GM12878 (cell line): Measurements from ENCODE around the gene MROH2B. TPM values are rescaled to one million over a fixed set of nuclear protein-coding genes. Genes with fewer than 3 reads are reported as not detected.

ENCODE experiments used
- ATAC-seq: fragments of 200-7000 bp; cut with Tn5 transposase; 3 replicates; pipeline ENCODE4 v1.9.1; 2020; ENCODE audit warnings: mild to moderate bottlenecking, moderate library complexity
- BruUV-seq: library from RNA; stranded (reverse); fragments of 400-500 nt; replicated peaks from 2 replicates; lab custom pipeline; 2021; lab: Mats Ljungman, UMichigan
- CTCF ChIA-PET: fragments of 300-600 bp; sonication (Branson Sonifier 250); formaldehyde crosslinking; extraction: SDS; loops from one replicate; lab custom pipeline; 2021; ENCODE audit warnings: inconsistent platforms; lab: Yijun Ruan, JAX
- POLR2A ChIA-PET: fragments of 350-600 bp; formaldehyde crosslinking; extraction: SDS; loops from one replicate; lab custom pipeline; 2021; ENCODE audit warnings: inconsistent platforms; lab: Charles Lee
- RAD21 ChIA-PET: fragments of 300-600 bp; sonication (Branson Sonifier 250); formaldehyde crosslinking; loops from one replicate; lab custom pipeline; 2023; ENCODE audit warnings: antibody characterized with exemption; ENCODE audit not compliant: unreplicated experiment; lab: Charles Lee
- SMC1A ChIA-PET: fragments of 300-600 bp; sonication (Branson Sonifier 250); formaldehyde crosslinking; loops from one replicate; lab custom pipeline; 2023; ENCODE audit not compliant: unreplicated experiment, uncharacterized antibody; lab: Charles Lee
- DNase-seq: peaks from one replicate; pipeline ENCODE4 v3.0.0-alpha.2; 2011; ENCODE audit warnings: low read depth, low spot score
- FAIRE-seq: peaks from 3 replicates; lab custom pipeline; 2011; peaks lifted over from hg19 to GRCh38; lab: Jason Lieb, UNC
- H2AFZ ChIP-seq: 2 replicates; pipeline ENCODE4 v1.6.0; 2011; ENCODE audit warnings: low read depth, low read length, control low read depth; ENCODE audit not compliant: control insufficient read depth
- H3K27ac ChIP-seq: 2 replicates; pipeline ENCODE4 v1.5.1; 2011; ENCODE audit warnings: control low read depth; ENCODE audit not compliant: control insufficient read depth, insufficient read depth
- H3K27me3 ChIP-seq, 2 experiments: replicated peaks in 1 of 2; 2 replicates each; pipeline versions ENCODE4 v1.6.0 to v1.6.1; 2011; ENCODE audit warnings: low read length in 1 of 2; ENCODE audit not compliant: control insufficient read depth in 2 of 2, insufficient read depth in 2 of 2
- H3K36me3 ChIP-seq, 2 experiments: 2 replicates each; pipeline ENCODE4 v1.5.1; 2011; ENCODE audit warnings: low read length in 1 of 2; ENCODE audit not compliant: control insufficient read depth in 2 of 2, insufficient read depth in 2 of 2
- H3K4me1 ChIP-seq: 2 replicates; pipeline ENCODE4 v1.6.1; 2011; ENCODE audit warnings: mild to moderate bottlenecking, low read length, moderate library complexity, mixed read lengths; ENCODE audit not compliant: control insufficient read depth, insufficient read depth
- H3K4me2 ChIP-seq: 2 replicates; pipeline ENCODE4 v1.6.0; 2011; ENCODE audit warnings: control low read depth; ENCODE audit not compliant: control insufficient read depth, insufficient read depth
- H3K4me3 ChIP-seq: fragments of 200-600 bp; sonication (generic); 2 replicates; pipeline ENCODE4 v1.5.1; 2016
- H3K79me2 ChIP-seq: 2 replicates; pipeline ENCODE4 v1.6.0; 2011; ENCODE audit warnings: low read length; ENCODE audit not compliant: control insufficient read depth, insufficient read depth
- H3K9ac ChIP-seq: 2 replicates; pipeline ENCODE4 v1.8.0; 2011; ENCODE audit warnings: low read length, control low read depth, mixed read lengths; ENCODE audit not compliant: control insufficient read depth, insufficient read depth
- H3K9me3 ChIP-seq: replicated peaks from 3 replicates; pipeline ENCODE4 v1.5.1; 2011; ENCODE audit warnings: mild to moderate bottlenecking, low read length; ENCODE audit not compliant: control insufficient read depth, insufficient read depth
- H4K20me1 ChIP-seq: 2 replicates; pipeline ENCODE4 v1.6.0; 2011; ENCODE audit not compliant: control insufficient read depth, insufficient read depth
- CHD1 ChIP-seq: IDR thresholded peaks from 2 replicates; pipeline ENCODE4 v1.6.1; 2012; ENCODE audit warnings: low read depth, low read length, improper control_type of control experiment
- CREM ChIP-seq: IDR thresholded peaks from 2 replicates; pipeline ENCODE4 v1.6.1; 2014; ENCODE audit warnings: antibody characterized with exemption, low read depth
- DPF2 ChIP-seq: fragments of 450-650 bp; IDR thresholded peaks from 2 replicates; pipeline ENCODE4 v1.6.1; 2017; ENCODE audit warnings: mild to moderate bottlenecking
- GABPA ChIP-seq: IDR thresholded peaks from 2 replicates; pipeline ENCODE4 v1.6.1; 2014; ENCODE audit warnings: antibody characterized with exemption, low read depth, mild to moderate bottlenecking, inconsistent platforms
- HCFC1 ChIP-seq: fragments of 150-350 bp; IDR thresholded peaks from 2 replicates; pipeline ENCODE4 v1.6.1; 2014; ENCODE audit warnings: low read length
- IKZF2 ChIP-seq, 2 experiments: fragments of 450-650 bp; IDR thresholded peaks; 2 replicates each; pipeline ENCODE4 v1.6.1; 2017; ENCODE audit warnings: mild to moderate bottlenecking in 2 of 2, moderate library complexity in 2 of 2
- LARP7 ChIP-seq: fragments of 450-650 bp; IDR thresholded peaks from 2 replicates; pipeline ENCODE4 v1.6.1; 2017; ENCODE audit warnings: mild to moderate bottlenecking
- NFYB ChIP-seq: IDR thresholded peaks from 2 replicates; pipeline ENCODE4 v1.6.1; 2011; ENCODE audit warnings: low read depth, mild to moderate bottlenecking, low read length, improper control_type of control experiment, moderate library complexity; ENCODE audit not compliant: insufficient read depth
- RB1 ChIP-seq: fragments of 450-650 bp; formaldehyde crosslinking; IDR thresholded peaks from 2 replicates; pipeline ENCODE4 v1.6.1; 2017; ENCODE audit warnings: mild to moderate bottlenecking, borderline replicate concordance
- RFX5 ChIP-seq: IDR thresholded peaks from 2 replicates; pipeline ENCODE4 v1.6.1; 2011; ENCODE audit warnings: low read depth, low read length, improper control_type of control experiment
- SIX5 ChIP-seq: IDR thresholded peaks from 2 replicates; pipeline ENCODE4 v1.6.1; 2011; ENCODE audit warnings: mild to moderate bottlenecking, low read depth, low read length, moderate library complexity; ENCODE audit not compliant: severe bottlenecking
- SMAD1 ChIP-seq: fragments of 450-650 bp; IDR thresholded peaks from 2 replicates; pipeline ENCODE4 v1.6.1; 2018; ENCODE audit warnings: mild to moderate bottlenecking, low read depth; ENCODE audit not compliant: partially characterized antibody
- STAT1 ChIP-seq: fragments of 450-650 bp; conservative IDR thresholded peaks from 2 replicates; pipeline ENCODE4 v1.6.1; 2014; ENCODE audit warnings: antibody characterized with exemption, mild to moderate bottlenecking
- TARDBP ChIP-seq: IDR thresholded peaks from 2 replicates; pipeline ENCODE4 v1.6.1; 2016; ENCODE audit warnings: borderline replicate concordance
- TCF3 ChIP-seq: IDR thresholded peaks from 2 replicates; pipeline ENCODE4 v1.6.1; 2012; ENCODE audit warnings: low read depth, mild to moderate bottlenecking, low read length, borderline replicate concordance; ENCODE audit not compliant: insufficient read depth
- ZNF207 ChIP-seq: fragments of 450-650 bp; IDR thresholded peaks from 2 replicates; pipeline ENCODE4 v1.6.1; 2014; ENCODE audit warnings: antibody characterized with exemption, mild to moderate bottlenecking, borderline replicate concordance
- ZNF217 ChIP-seq: fragments of 450-650 bp; IDR thresholded peaks from 2 replicates; pipeline ENCODE4 v1.6.1; 2017; ENCODE audit warnings: antibody characterized with exemption, mild to moderate bottlenecking
- WGBS: methylation state at CpG from one replicate; pipeline ENCODE4 v1.1.6; 2016; ENCODE audit warnings: low lambda C conversion rate; ENCODE audit not compliant: insufficient replicate concordance, insufficient coverage; ENCODE audit errors: missing lambda C conversion rate; 5-methylcytosine and 5-hydroxymethylcytosine counted together
- in situ Hi-C: fragments of 300-500 bp; cut with MboI; formaldehyde crosslinking; loops from 9 replicates; pipeline ENCODE4 v1.14.3; 2018; ENCODE audit warnings: mixed read lengths
- intact Hi-C: fragments of 100-400 bp; cut with micrococcal nuclease; formaldehyde crosslinking; loops from one replicate; pipeline ENCODE4 v1.14.2; 2022; ENCODE audit not compliant: unreplicated experiment
- polyA plus RNA-seq, 11 experiments: library from polyadenylated mRNA; depleted of rRNA in 4 of 11; unstranded in 6 of 11; stranded (reverse) in 5 of 11; fragments of >200 nt; fragmentation: Nextera tagmentation in 4 of 11; fragmentation: Illumina TruSeq in 1 of 11; extraction: Ambion mirVana in 4 of 11; extraction: Trizol in 1 of 11; gene quantifications; 1 replicate in 1 of 11; 2 replicates in 10 of 11; pipeline versions ENCODE4 v1.2.1 to v1.2.3, GENCODE V29; 2011 to 2016; ENCODE audit warnings: inconsistent platforms in 2 of 11, missing spikeins in 2 of 11, low read depth in 1 of 11
- total RNA-seq, 4 experiments: library from RNA; depleted of rRNA in 3 of 4; stranded (reverse); fragments of >200 nt in 3 of 4; fragmentation: Illumina TruSeq in 1 of 4; extraction: Trizol in 1 of 4; gene quantifications; 2 replicates each; pipeline versions ENCODE4 v1.2.1 to v1.2.3, GENCODE V29; 2013 to 2021
- TF ChIP-seq, protein P1 (sequence below): IDR thresholded peaks from 2 replicates; pipeline ENCODE4 v1.6.1; 2012; ENCODE audit warnings: low read length, inconsistent platforms
- TF ChIP-seq, protein P2 (sequence below): IDR thresholded peaks from 2 replicates; pipeline ENCODE4 v1.6.1; 2012; ENCODE audit warnings: low read depth, low read length, improper control_type of control experiment
- TF ChIP-seq, protein P3 (sequence below): fragments of 450-650 bp; conservative IDR thresholded peaks from 2 replicates; pipeline ENCODE4 v1.6.1; 2017; ENCODE audit warnings: mild to moderate bottlenecking, moderate library complexity

The MROH2B gene
- total and polyA plus RNA-seq, 10 of the 15 experiments (the other 5 are each of a cell fraction or from before 2014, with no cell fraction given): not detected

DNA sequence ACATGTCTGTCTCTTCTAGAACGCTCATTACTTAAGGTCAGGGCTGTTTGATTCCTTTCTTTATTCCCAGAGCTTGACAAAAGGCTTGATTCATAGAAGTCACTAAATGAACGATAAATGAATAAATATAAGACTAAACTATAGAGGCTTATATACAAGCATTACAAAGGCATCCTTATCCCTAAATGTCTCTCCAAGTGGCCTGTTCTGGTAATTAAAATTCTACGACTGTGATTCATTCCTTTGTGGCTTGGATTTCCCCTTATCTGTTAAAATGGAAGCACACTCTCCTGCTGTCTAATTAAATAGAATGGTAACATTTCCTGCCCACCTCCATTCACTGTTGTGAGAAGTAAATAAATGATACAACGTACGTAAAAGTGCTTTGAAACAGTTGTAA, 112.3 kb downstream of the MROH2B start (continued):
- TF ChIP-seq STAT1: no peak
- TF ChIP-seq, protein P1, sequence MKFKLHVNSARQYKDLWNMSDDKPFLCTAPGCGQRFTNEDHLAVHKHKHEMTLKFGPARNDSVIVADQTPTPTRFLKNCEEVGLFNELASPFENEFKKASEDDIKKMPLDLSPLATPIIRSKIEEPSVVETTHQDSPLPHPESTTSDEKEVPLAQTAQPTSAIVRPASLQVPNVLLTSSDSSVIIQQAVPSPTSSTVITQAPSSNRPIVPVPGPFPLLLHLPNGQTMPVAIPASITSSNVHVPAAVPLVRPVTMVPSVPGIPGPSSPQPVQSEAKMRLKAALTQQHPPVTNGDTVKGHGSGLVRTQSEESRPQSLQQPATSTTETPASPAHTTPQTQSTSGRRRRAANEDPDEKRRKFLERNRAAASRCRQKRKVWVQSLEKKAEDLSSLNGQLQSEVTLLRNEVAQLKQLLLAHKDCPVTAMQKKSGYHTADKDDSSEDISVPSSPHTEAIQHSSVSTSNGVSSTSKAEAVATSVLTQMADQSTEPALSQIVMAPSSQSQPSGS: no peak
- TF ChIP-seq SIX5: no peak
- no peak for TF ChIP-seq LARP7
- no peak for TF ChIP-seq ZNF217
- TF ChIP-seq DPF2: no peak
- TF ChIP-seq GABPA: no peak
- TF ChIP-seq TCF3: no peak
- TF ChIP-seq HCFC1: no peak
- no peak for TF ChIP-seq TARDBP

DNA sequence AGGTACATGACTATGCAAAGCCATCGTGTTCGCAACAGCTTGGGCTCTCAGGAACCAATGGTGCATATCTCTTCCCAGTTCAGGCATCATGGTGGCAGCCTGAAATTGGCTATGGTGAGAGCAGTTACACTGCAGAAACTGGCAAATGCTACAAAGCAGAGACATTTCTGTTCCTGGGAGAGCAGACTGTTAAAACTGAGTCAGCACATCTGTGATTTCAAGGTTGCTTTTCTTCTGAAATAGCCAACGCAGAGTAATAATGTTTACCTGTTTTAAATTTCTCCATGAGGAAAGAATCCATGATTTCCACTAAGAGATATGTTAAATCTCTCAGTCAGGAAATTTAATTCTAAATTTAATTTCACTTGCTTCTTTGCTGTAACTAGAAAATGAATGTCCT, 114.1 kb downstream of the MROH2B start:
- H3K9ac ChIP-seq: no peak overlapping the region
- no peaks in the 10 kb centered on the region for H3K4me1 ChIP-seq
- in situ Hi-C loops: no loop called here
- no peak overlapping the region for H3K4me3 ChIP-seq
- CTCF ChIA-PET: no interaction called here
- H3K79me2 ChIP-seq: no peaks in the 10 kb centered on the region
- no peak overlapping the region for H3K27ac ChIP-seq
- no peak for TF ChIP-seq RB1
- TF ChIP-seq NFYB: no peak
- TF ChIP-seq CHD1: no peak
- TF ChIP-seq IKZF2 (IDR thresholded peaks at IDR 0.05): no peak
- TF ChIP-seq, protein P2, sequence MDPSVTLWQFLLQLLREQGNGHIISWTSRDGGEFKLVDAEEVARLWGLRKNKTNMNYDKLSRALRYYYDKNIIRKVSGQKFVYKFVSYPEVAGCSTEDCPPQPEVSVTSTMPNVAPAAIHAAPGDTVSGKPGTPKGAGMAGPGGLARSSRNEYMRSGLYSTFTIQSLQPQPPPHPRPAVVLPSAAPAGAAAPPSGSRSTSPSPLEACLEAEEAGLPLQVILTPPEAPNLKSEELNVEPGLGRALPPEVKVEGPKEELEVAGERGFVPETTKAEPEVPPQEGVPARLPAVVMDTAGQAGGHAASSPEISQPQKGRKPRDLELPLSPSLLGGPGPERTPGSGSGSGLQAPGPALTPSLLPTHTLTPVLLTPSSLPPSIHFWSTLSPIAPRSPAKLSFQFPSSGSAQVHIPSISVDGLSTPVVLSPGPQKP: no peak
- TF ChIP-seq CREM: no peak
- no peak for TF ChIP-seq SMAD1
- TF ChIP-seq, protein P3, sequence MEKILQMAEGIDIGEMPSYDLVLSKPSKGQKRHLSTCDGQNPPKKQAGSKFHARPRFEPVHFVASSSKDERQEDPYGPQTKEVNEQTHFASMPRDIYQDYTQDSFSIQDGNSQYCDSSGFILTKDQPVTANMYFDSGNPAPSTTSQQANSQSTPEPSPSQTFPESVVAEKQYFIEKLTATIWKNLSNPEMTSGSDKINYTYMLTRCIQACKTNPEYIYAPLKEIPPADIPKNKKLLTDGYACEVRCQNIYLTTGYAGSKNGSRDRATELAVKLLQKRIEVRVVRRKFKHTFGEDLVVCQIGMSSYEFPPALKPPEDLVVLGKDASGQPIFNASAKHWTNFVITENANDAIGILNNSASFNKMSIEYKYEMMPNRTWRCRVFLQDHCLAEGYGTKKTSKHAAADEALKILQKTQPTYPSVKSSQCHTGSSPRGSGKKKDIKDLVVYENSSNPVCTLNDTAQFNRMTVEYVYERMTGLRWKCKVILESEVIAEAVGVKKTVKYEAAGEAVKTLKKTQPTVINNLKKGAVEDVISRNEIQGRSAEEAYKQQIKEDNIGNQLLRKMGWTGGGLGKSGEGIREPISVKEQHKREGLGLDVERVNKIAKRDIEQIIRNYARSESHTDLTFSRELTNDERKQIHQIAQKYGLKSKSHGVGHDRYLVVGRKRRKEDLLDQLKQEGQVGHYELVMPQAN: no peak
- TF ChIP-seq RFX5: no peak
- no peak for TF ChIP-seq ZNF207
- no peaks in the 10 kb centered on the region for H3K9me3 ChIP-seq
- ATAC-seq (no peak), FAIRE-seq (no peak), DNase-seq (no peak)
- no peaks in the 10 kb centered on the region for H4K20me1 ChIP-seq
- RAD21 ChIA-PET: no interaction called here
- SMC1A ChIA-PET: no interaction called here
- H3K27me3 ChIP-seq: no peaks in the 10 kb centered on the region
- WGBS: 58% methylated on average over 3 of the region's 3 CpGs
- no peaks in the 10 kb centered on the region for H3K36me3 ChIP-seq
- BruUV-seq: no TSS peak
- no peak overlapping the region for H3K4me2 ChIP-seq
- no peak overlapping the region for H2AFZ ChIP-seq
- intact Hi-C loops: no loop called here
- POLR2A ChIA-PET: no interaction called here
